Activated CD4-positive, alpha-beta T cell treated with anti-CD3 and anti-CD28 coated beads, Interleukin-2, Interleukin-4, amounts not matched to agents 100 ng/mL and 50 ng/mL, durations not matched to agents 16 hours and 8 hours (primary cell): Measurements from ENCODE around the gene CCDC85B.

Experiments used
- DNase-seq: peaks from one replicate; pipeline ENCODE4 v3.0.0-alpha.2; 2020; ENCODE audit warnings: low spot score

Gene CCDC85B

DNA sequence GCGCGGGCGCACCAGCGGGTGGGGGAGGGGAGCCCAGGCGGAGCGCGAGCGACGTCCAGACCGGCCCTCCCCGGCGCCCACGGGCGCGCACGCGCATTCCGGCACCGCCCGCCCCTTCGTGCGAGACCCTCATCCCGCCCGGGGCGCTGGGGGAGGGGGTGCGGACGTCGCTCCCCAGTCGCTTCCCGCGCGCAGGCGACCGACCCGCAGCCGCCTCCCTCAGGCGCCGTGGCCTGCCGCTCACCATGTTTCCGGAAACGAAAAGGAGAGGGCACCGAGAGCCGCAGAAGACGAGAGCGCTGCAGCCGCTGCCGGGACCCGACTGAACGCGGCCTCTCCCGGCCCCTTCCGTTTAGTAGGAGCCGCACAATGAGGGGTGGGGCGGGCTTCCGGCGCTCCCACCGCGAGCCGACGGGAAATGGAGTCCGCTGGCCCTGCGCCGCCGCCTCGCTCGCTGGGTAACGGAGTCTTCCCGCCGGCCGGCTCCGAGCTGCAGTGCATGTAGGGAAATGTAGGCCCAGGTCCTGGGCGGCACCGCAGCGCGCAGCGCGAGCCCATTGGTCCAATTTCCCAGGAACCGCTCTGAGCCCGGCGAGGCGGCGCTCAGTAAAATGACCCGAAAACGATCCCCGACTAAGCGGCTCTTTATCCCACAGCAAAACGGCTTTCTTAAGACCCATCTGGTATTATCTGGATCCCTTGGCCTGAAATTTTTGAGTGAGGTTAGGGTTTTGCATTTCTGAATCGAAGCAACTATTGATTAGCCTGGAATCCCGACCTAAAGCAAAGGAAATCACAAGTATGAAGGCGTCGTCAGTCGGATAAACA lies 32.4 kb upstream of the CCDC85B start, which contains the start of gene CFL1:
Gene CFL1, minus strand, starts transcription at position 328 of the 828 bp plus-strand sequence. Its CDS starts 81 bp downstream, at position 247.
- peak; percentile 98 for DNase-seq

DNA sequence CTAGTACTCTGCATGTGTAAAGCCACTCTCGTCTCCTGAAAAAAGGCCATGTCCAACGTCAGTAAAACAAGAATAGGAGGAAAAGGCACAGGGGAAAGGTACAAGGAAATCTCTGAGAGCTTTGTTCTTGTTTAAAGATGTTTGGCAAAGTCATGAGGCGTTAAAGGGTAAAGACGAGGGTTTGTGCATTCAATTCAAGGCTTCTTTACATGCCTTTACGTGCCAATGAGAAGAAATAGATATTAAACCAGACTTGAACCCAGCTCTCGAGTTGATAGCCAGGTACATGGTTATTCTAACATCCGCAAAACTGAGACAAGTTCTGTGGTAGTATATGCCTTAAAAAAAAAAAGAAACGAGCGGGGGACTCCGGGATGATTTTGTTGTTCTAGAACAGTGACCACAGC lies 31.8 kb upstream of the CCDC85B start:
- no peak for DNase-seq

GRCh38 chr11:65859095-65859811 lies 31.2 kb upstream of the CCDC85B start:
- DNase-seq, result peak; percentile 98

DNA sequence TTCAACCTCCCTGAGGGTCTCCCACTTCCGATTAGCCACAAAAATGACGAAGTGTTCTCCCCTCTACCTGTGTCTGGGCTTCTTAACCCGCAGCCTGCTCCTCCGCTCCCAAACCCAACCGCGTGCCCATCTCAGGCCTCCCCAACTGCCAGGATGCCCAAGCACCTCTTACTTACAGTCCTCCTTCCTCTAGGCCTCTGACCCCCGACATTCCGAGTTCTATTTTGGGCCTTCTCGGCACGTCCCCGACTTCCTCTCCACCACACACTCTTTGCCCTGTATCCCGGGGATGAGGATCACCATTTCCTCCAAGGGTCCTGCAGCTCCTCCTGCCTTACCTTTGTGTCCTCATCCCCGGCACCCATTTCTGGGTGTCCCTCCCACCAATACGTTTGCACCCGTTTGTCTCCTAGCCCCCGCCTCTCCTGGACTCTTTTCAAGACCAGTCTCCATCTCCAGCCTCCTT lies 30.6 kb upstream of the CCDC85B start:
- DNase-seq, result no peak

- peak; percentile 97 for DNase-seq
These were observed 30.0 kb upstream of the CCDC85B start, which contains the start of gene MUS81 for GRCh38 chr11:65860278-65861164. Gene MUS81, plus strand, starts transcription at chr11:65860433. Its CDS starts 321 bp downstream, at chr11:65860754.

DNA sequence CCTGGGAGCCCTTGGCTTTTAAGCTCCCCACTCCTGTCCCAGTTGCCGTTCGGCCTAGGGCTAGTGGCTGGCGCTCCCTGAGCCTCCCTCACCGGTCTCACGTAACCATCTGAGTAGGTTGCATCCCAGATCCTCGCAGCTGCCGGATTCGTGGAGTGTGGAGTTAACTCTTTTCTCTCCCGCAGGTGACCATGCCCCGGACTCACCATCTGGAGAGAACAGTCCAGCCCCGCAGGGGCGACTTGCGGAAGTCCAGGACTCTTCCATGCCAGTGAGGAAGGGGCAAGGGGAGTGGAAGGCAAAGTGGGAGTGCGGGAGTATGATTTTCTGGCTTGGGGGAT lies 29.3 kb upstream of the CCDC85B start:
- DNase-seq, result no peak

- DNase-seq, result no peak
These were observed 28.8 kb upstream of the CCDC85B start for GRCh38 chr11:65861533-65862183.

GRCh38 chr11:65862191-65862735 lies 28.2 kb upstream of the CCDC85B start:
- DNase-seq, result no peak

DNA sequence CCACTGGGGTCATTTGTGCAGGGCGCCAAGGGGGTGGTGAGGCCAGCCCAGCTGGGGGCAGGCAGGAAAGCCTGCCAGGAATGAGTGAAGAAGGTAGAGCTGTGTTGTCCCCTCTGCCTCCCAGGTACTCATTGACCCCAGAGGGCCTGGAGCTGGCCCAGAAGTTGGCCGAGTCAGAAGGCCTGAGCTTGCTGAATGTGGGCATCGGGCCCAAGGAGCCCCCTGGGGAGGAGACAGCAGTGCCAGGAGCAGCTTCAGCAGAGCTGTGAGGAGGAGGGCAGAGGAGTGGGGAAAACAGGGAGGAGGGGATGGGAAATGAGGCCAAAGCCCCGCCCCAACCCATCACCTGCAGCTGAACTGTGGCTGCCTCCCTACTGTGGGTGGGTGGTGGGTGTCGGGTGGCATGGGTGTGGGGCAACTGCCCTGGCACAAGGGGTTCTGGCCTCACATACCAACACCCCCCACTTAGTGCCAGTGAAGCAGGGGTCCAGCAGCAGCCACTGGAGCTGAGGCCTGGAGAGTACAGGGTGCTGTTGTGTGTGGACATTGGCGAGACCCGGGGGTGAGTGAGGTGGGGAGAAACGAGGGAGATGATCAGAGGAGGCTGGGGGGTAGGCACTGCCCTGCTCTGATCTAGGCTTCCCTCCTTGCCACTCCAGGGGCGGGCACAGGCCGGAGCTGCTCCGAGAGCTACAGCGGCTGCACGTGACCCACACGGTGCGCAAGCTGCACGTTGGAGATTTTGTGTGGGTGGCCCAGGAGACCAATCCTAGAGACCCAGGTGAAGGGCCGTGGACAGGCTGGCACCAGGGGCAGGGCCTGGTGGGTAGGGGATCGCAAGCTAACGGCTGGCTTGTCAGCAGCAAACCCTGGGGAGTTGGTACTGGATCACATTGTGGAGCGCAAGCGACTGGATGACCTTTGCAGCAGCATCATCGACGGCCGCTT lies 27.3 kb upstream of the CCDC85B start:
- DNase-seq, result no peak

- no peak for DNase-seq
These were observed 26.4 kb upstream of the CCDC85B start for GRCh38 chr11:65863889-65864705.

GRCh38 chr11:65864706-65865471 lies 25.6 kb upstream of the CCDC85B start:
- no peak for DNase-seq

- DNase-seq, result no peak
These were observed 24.8 kb upstream of the CCDC85B start for GRCh38 chr11:65865550-65866172.

- no peak for DNase-seq
These were observed 23.8 kb upstream of the CCDC85B start for GRCh38 chr11:65866509-65867283.

GRCh38 chr11:65867284-65868071 lies 23.0 kb upstream of the CCDC85B start:
- DNase-seq, result no peak

GRCh38 chr11:65868076-65868667 lies 22.3 kb upstream of the CCDC85B start:
- no peak for DNase-seq

DNA sequence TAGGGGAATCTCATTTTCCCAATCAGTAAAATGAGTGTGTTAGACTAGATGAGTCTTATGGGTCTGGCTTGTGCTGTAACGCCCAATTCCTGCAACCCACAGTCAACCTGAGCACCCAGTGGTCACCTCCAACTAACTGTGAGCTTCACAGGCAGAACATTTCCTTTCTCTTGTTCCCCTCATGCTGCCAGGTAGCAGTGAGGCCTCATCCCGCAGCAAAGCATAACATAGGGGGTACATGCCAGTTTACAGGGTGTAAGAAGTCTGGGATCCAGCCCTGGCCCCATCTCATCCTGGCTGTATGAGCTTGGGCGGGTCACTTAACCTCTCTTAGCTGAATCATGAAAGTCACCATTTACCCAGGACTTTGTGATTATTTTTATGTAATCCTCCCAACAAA lies 21.6 kb upstream of the CCDC85B start:
- no peak for DNase-seq
